GM12864 (cell line): ENCODE results near the gene AVEN.
A peak's percentile ranks its signal among the peaks of the same experiment; 100 is the strongest.

Source experiments
- DNase-seq: peaks from one replicate; pipeline ENCODE4 v3.0.0-alpha.2; 2011; ENCODE audit warnings: low read depth
- H3K4me3 ChIP-seq: 2 replicates; pipeline ENCODE4 v1.5.1; 2011; ENCODE audit warnings: mild to moderate bottlenecking, low read depth, low read length, control low read depth
- TF ChIP-seq, protein P1 (sequence below): IDR thresholded peaks from 2 replicates; pipeline ENCODE4 v1.5.1; 2011; ENCODE audit warnings: low read depth, mild to moderate bottlenecking, moderate library complexity, low read length, control low read depth, inconsistent platforms; ENCODE audit errors: missing control alignments

AVEN gene

GRCh38 chr15:33971811-33972210, 67.2 kb downstream of the AVEN start:
- TF ChIP-seq, protein P1, sequence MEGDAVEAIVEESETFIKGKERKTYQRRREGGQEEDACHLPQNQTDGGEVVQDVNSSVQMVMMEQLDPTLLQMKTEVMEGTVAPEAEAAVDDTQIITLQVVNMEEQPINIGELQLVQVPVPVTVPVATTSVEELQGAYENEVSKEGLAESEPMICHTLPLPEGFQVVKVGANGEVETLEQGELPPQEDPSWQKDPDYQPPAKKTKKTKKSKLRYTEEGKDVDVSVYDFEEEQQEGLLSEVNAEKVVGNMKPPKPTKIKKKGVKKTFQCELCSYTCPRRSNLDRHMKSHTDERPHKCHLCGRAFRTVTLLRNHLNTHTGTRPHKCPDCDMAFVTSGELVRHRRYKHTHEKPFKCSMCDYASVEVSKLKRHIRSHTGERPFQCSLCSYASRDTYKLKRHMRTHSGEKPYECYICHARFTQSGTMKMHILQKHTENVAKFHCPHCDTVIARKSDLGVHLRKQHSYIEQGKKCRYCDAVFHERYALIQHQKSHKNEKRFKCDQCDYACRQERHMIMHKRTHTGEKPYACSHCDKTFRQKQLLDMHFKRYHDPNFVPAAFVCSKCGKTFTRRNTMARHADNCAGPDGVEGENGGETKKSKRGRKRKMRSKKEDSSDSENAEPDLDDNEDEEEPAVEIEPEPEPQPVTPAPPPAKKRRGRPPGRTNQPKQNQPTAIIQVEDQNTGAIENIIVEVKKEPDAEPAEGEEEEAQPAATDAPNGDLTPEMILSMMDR = no peak
- DNase-seq = no peak
- H3K4me3 ChIP-seq = no peak overlapping the region

DNA sequence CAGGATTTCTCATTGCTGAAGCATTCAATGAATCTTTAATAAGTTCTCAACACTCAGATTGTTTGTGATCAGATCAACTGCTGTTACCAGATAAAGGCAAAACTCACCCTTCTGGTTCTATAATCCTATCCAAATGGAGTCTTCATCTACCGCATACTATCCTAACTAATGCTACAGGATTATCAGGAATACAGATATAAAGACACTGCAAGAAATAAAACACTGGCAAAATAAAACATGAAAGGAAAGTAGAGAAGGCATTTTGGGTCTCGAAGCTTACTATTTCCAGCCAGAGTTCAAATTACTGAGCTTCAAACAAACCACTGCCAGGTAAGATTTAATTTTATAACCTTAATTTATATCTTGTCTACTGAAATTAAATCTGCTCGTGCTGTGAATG, 70.2 kb downstream of the AVEN start:
- H3K4me3 ChIP-seq = no peak overlapping the region
- DNase-seq = no peak
- TF ChIP-seq, protein P1 = no peak

DNA sequence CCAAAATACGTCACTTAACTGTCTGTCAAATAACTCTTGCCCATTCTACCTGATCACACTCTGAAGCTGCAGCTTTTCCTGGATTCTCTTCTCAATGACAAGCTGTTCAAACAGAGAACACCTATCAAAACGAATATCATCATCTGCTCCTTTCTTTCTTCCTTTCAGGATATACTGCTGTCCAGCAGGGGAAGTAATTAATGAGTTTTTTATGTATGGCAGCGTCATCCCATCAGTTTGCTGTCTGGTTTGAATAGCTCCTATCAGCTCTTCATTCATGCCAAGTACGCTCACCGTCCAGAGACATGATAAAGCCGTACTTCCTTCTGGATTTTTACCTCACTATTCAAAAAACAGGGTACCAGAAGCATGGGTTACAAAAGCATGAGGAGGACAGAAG, 70.8 kb downstream of the AVEN start, which contains the start of gene CHRM5:
Gene CHRM5 (plus strand): TSS at position 274 of the 400 bp plus-strand sequence. CDS start 94,221 bp downstream, outside the sequence.
- no peak for DNase-seq
- TF ChIP-seq, protein P1 = no peak
- H3K4me3 ChIP-seq = no peak within 1 kb of the TSS

GRCh38 chr15:33964665-33965040, 74.4 kb downstream of the AVEN start:
- no peak for DNase-seq
- TF ChIP-seq, protein P1 = no peak
- H3K4me3 ChIP-seq = no peak overlapping the region

DNA sequence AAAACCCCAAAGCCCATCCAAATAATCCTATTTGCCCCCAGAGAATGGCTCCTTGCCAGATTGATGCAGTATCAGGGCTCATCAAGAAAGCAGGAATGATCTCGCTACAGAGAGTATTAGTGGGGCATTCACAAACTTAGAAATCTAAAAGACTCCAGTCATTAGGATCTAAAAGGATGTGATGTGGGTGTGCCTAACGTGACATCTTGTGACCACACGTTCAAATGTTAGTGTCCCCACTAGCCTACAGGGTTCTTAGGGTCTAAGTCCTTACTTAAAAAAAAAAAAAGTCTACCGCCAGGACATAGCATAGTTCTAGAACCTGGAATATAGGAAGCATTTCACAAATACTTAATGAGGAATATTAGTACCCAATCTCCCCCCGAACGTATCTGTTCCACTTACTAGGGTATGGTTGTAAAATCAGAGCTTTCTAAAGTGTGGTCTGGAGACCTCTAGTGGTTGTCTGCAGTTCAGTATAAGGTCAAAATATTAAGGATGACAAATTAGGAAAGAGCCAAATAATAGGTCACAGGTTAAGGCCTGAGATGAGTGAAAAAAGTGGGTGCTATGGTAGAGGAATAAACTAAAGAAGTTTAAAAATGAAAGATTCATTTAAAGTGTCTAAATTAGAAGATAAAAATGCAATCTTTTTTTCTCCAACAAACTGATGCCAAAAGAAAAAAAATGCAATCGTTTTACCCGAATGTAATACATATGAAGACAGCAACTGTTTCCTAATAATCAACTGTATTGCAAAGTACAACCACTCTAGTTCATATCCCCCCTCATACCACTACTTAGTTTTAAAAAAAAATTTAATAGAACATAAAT, 75.0 kb downstream of the AVEN start:
- DNase-seq = peak; percentile 10
- no peak overlapping the region for H3K4me3 ChIP-seq
- TF ChIP-seq, protein P1 = peak; percentile 65

GRCh38 chr15:33960549-33960935, 78.5 kb downstream of the AVEN start:
- H3K4me3 ChIP-seq = no peak overlapping the region
- TF ChIP-seq, protein P1 = no peak
- no peak for DNase-seq

- H3K4me3 ChIP-seq = no peak overlapping the region
- no peak for DNase-seq
- TF ChIP-seq, protein P1 = no peak
Measured at GRCh38 chr15:33959844-33960548, 79.0 kb downstream of the AVEN start.
